ENCODE data around the gene DCDC2. TPM values are rescaled to one million over a fixed set of nuclear protein-coding genes. Genes with fewer than 3 reads are reported as not detected.
"Not testable (repeated sequence)": the region's sequence is repeated elsewhere in the genome, so short reads cannot be mapped to it uniquely, and the experiment has no call there.

The DCDC2 gene
- total and polyA plus RNA-seq, 2 donors (not counting 1 experiment from before 2014, with no cell fraction given), result not detected

DNA sequence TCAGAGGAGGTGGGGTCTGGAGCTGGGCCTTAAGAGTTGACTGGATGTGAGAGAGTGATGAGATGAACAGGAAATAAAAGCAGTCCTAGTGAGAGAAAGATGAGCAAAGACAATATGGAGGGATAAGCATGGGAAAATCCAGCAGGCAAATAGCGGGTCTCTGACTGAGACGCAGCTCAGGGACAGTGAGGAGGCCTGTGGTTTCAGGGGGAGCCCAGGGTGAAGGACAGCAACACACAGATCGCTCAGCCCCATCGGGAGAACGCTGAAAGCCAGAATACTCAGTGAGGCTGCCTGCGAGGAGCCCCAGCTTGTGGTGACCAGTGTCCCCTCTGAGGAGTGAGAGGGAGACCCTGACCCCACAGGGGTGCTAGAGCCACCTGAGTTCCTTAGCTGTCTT lies 16.8 kb upstream of the DCDC2 start:
- no peak overlapping the region for H3K27ac ChIP-seq (ENCODE audit: low read length in 2 of 2)
- no peaks in the 10 kb centered on the region for H4K20me1 ChIP-seq (ENCODE audit: control insufficient read depth, insufficient read depth, low read length, poor library complexity, severe bottlenecking)
- H3K4me3 ChIP-seq (ENCODE audit: control extremely low read depth in 1 of 5, extremely low read depth in 1 of 5, insufficient read depth in 1 of 5, low read depth in 2 of 5, low read length in 4 of 5), result no peak overlapping the region
- H3K9ac ChIP-seq (ENCODE audit: low read length), result no peak overlapping the region
- peaks cover 0 to 4% (median 0%) of the 10 kb centered on the region in 4 experiments for H3K27me3 ChIP-seq (replicated peaks in 1 of 4; ENCODE audit: control extremely low read depth in 1 of 4, control insufficient read depth in 3 of 4, insufficient read depth in 4 of 4, low read length in 3 of 4)
- H3K27me3 Mint-ChIP-seq, result peaks cover 11% of the 10 kb centered on the region
- POLR2A ChIA-PET, result interaction anchor here (0.6 kb wide), 1 partner anchor 1588 kb away, joined by 3 read pairs; the partner anchor contains the start of gene TRIM38
- WGBS (ENCODE audit: insufficient coverage), result 83% methylated on average over 6 of the region's 6 CpGs
- H3K36me3 ChIP-seq (replicated peaks in 1 of 2; ENCODE audit: control extremely low read depth in 1 of 2, control insufficient read depth in 1 of 2, extremely low read depth in 1 of 2, insufficient read depth in 2 of 2, low read length in 1 of 2), result no peaks in the 10 kb centered on the region
- CTCF ChIA-PET, result interaction anchor here (1.6 kb wide), 1 partner anchor 15 kb away, joined by 5 read pairs; no protein-coding TSS in a partner anchor
- no peaks in the 10 kb centered on the region for H3K79me2 ChIP-seq (ENCODE audit: control insufficient read depth, insufficient read depth, low read length)
- no peak overlapping the region for H3K4me2 ChIP-seq (replicated peaks; ENCODE audit: low read depth, low read length, poor library complexity, severe bottlenecking)
- no peaks in the 10 kb centered on the region for H3K9me3 Mint-ChIP-seq (ENCODE audit: insufficient read depth)
- no peaks in the 10 kb centered on the region for H3K4me1 ChIP-seq (ENCODE audit: control insufficient read depth in 2 of 2, insufficient read depth in 2 of 2, low read length in 2 of 2)
- H2AFZ ChIP-seq (ENCODE audit: insufficient read depth, low read depth, low read length, poor library complexity, severe bottlenecking), result no peak overlapping the region
- no peaks in the 10 kb centered on the region for H3K9me3 ChIP-seq (ENCODE audit: control extremely low read depth in 1 of 3, control insufficient read depth in 2 of 3, insufficient read depth in 1 of 3, low read length in 2 of 3)
- ATAC-seq (ENCODE audit: low read depth) (no peak), DNase-seq (no peak)
- H3K4me3 Mint-ChIP-seq, result no peak overlapping the region
- intact Hi-C loops (cut with micrococcal nuclease), result no loop called here
- no peak overlapping the region for H3K27ac Mint-ChIP-seq
- TF ChIP-seq EZH2 (IDR thresholded peaks at IDR 0.05; ENCODE audit: borderline replicate concordance, insufficient read depth, low read depth, low read length, poor library complexity, severe bottlenecking), result no peak
- TF ChIP-seq, protein P1, sequence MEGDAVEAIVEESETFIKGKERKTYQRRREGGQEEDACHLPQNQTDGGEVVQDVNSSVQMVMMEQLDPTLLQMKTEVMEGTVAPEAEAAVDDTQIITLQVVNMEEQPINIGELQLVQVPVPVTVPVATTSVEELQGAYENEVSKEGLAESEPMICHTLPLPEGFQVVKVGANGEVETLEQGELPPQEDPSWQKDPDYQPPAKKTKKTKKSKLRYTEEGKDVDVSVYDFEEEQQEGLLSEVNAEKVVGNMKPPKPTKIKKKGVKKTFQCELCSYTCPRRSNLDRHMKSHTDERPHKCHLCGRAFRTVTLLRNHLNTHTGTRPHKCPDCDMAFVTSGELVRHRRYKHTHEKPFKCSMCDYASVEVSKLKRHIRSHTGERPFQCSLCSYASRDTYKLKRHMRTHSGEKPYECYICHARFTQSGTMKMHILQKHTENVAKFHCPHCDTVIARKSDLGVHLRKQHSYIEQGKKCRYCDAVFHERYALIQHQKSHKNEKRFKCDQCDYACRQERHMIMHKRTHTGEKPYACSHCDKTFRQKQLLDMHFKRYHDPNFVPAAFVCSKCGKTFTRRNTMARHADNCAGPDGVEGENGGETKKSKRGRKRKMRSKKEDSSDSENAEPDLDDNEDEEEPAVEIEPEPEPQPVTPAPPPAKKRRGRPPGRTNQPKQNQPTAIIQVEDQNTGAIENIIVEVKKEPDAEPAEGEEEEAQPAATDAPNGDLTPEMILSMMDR (IDR thresholded peaks at IDR 0.05), result no peak
- no peaks in the 10 kb centered on the region for H3K4me1 Mint-ChIP-seq

DNA sequence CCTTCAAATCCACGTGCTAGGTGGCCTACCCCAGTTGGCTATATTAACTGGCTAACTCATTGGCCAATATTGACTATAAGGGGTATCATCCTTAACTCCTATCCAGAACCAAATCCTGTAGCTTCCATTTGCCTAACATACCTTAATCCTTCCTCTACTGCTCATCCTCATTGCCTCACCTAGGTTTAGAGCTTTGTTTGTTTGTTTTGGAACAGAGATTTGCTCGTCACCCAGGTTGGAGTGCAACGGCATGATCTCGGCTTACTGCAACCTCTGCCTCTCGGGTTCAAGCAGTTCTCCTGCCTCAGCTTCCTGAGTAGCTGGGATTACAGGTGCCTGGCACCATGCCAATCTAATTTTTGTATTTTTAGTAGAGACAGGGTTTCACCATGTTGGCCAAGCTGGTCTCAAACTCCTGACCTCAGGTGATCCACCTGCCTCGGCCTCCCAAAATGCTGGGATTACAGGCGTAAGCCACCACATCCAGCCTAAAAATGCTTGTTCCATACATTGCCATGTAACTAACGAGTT lies 7.3 kb upstream of the DCDC2 start:
- H3K9me3 Mint-ChIP-seq (ENCODE audit: insufficient read depth); H3K27ac Mint-ChIP-seq; H3K79me2 ChIP-seq (ENCODE audit: control insufficient read depth, insufficient read depth, low read length); H2AFZ ChIP-seq (ENCODE audit: insufficient read depth, low read depth, low read length, poor library complexity, severe bottlenecking); H3K27ac ChIP-seq (ENCODE audit: low read length in 2 of 2); H3K4me3 Mint-ChIP-seq; H3K4me1 Mint-ChIP-seq; CTCF ChIA-PET; H3K9me3 ChIP-seq (ENCODE audit: control extremely low read depth in 1 of 3, control insufficient read depth in 2 of 3, insufficient read depth in 1 of 3, low read length in 2 of 3); POLR2A ChIA-PET; H3K9ac ChIP-seq (ENCODE audit: low read length); ATAC-seq (ENCODE audit: low read depth); H3K4me2 ChIP-seq (replicated peaks; ENCODE audit: low read depth, low read length, poor library complexity, severe bottlenecking); H3K4me3 ChIP-seq (ENCODE audit: control extremely low read depth in 1 of 5, extremely low read depth in 1 of 5, insufficient read depth in 1 of 5, low read depth in 2 of 5, low read length in 4 of 5); intact Hi-C loops (cut with micrococcal nuclease); H3K4me1 ChIP-seq (ENCODE audit: control insufficient read depth in 2 of 2, insufficient read depth in 2 of 2, low read length in 2 of 2); H4K20me1 ChIP-seq (ENCODE audit: control insufficient read depth, insufficient read depth, low read length, poor library complexity, severe bottlenecking); DNase-seq; H3K36me3 ChIP-seq (replicated peaks in 1 of 2; ENCODE audit: control extremely low read depth in 1 of 2, control insufficient read depth in 1 of 2, extremely low read depth in 1 of 2, insufficient read depth in 2 of 2, low read length in 1 of 2): not testable (repeated sequence)
- 94% methylated on average over 4 of the region's 8 CpGs for WGBS (ENCODE audit: insufficient coverage)
- peaks cover 0 to 10% (median 5%) of the 10 kb centered on the region in 4 experiments for H3K27me3 ChIP-seq (replicated peaks in 1 of 4; ENCODE audit: control extremely low read depth in 1 of 4, control insufficient read depth in 3 of 4, insufficient read depth in 4 of 4, low read length in 3 of 4)
- H3K27me3 Mint-ChIP-seq, result peaks cover 25% of the 10 kb centered on the region

DNA sequence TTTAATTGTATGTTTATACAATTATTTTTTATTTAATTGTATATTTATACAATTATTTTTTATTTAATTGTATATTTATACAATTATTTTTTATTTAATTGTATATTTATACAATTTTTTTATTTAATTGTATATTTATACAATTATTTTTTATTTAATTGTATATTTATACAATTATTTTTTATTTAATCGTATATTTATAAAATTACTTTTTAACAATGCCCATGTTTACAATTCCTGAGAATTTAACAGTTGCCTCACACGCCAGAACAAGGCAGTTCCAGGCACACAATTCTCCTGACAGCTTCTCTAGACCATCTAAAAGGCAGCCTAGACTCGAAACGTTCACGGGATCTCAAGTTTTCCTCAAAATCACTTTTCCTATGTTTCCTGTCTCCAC lies 4.5 kb upstream of the DCDC2 start:
- H3K9me3 Mint-ChIP-seq (ENCODE audit: insufficient read depth); H3K79me2 ChIP-seq (ENCODE audit: control insufficient read depth, insufficient read depth, low read length); ATAC-seq (ENCODE audit: low read depth); CTCF ChIA-PET; H3K4me3 Mint-ChIP-seq; H3K4me3 ChIP-seq (ENCODE audit: control extremely low read depth in 1 of 5, extremely low read depth in 1 of 5, insufficient read depth in 1 of 5, low read depth in 2 of 5, low read length in 4 of 5); H3K4me2 ChIP-seq (replicated peaks; ENCODE audit: low read depth, low read length, poor library complexity, severe bottlenecking); H2AFZ ChIP-seq (ENCODE audit: insufficient read depth, low read depth, low read length, poor library complexity, severe bottlenecking); POLR2A ChIA-PET; H3K36me3 ChIP-seq (replicated peaks in 1 of 2; ENCODE audit: control extremely low read depth in 1 of 2, control insufficient read depth in 1 of 2, extremely low read depth in 1 of 2, insufficient read depth in 2 of 2, low read length in 1 of 2); H3K9me3 ChIP-seq (ENCODE audit: control extremely low read depth in 1 of 3, control insufficient read depth in 2 of 3, insufficient read depth in 1 of 3, low read length in 2 of 3); H3K9ac ChIP-seq (ENCODE audit: low read length); DNase-seq; H3K27ac Mint-ChIP-seq; H4K20me1 ChIP-seq (ENCODE audit: control insufficient read depth, insufficient read depth, low read length, poor library complexity, severe bottlenecking); H3K27ac ChIP-seq (ENCODE audit: low read length in 2 of 2): not testable (repeated sequence)
- Histone ChIP-seq H3K4me1 (ENCODE audit: control insufficient read depth in 2 of 2, insufficient read depth in 2 of 2, low read length in 2 of 2) (peaks cover 9 to 21% of the 10 kb centered on the region in 2 donors), H3K27me3 (replicated peaks in 1 of 4; ENCODE audit: control extremely low read depth in 1 of 4, control insufficient read depth in 3 of 4, insufficient read depth in 4 of 4, low read length in 3 of 4) (peaks cover 0 to 20% (median 4%) of the 10 kb centered on the region in 4 experiments)
- peaks cover 23% of the 10 kb centered on the region for H3K27me3 Mint-ChIP-seq
- intact Hi-C loops (cut with micrococcal nuclease), result loop anchor here (2.0 kb wide), 1 partner anchor 62 kb away; no protein-coding TSS in a partner anchor
- WGBS (ENCODE audit: insufficient coverage), result 96% methylated on average over 4 of the region's 5 CpGs
- peaks cover 21% of the 10 kb centered on the region for H3K4me1 Mint-ChIP-seq
